ENCODE results near the gene INO80B. TPM values are rescaled to one million over a fixed set of nuclear protein-coding genes. Genes with fewer than 3 reads are reported as not detected.

INO80B gene
- total and polyA plus RNA-seq, 9 of the 15 experiments (the other 6 are each of a cell fraction or from before 2014, with no cell fraction given) = 0.41 to 22.6 (median 9.0) TPM

DNA sequence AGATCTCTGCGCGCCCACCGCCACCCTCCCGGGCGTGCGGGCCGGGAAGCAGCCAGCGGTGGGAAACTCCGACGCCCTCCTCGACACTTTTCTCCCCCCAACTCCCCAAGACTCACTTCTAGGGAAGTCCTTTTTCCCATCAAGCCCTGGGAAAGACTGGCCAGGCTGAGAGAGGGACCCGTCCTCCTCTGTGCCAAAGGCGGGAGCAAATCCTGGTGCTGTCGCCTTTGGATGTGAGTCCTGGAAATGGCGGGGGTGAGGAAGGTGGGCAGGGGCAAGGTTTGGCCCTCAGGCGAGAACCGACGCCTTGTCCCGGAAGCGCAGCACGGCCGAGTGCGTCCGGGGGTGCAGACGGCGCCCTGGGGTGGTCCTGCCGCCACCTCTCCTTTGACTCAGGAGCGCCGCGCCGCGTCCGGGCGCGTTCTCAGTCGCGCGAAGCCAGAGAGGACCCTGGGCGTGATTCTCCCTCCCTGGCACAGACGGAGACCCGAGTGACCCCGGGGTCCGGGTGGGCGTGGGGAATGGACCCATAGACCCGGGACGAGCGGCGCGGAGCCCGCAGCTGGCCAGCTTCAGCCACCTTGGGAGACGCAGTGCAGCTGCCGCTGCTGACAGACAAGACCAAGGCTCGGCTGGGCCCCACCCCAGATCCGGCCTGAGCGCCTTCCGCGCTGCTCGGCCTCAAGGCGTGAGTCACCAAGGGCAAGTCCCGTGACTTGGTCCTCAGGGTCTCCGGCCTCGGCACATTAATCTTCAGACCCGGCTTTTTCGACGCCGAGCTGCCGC is 48.0 kb downstream of the INO80B start (continued):
- no peak for TF ChIP-seq MBD2 (IDR thresholded peaks at IDR 0.05; ENCODE audit: borderline replicate concordance, low read depth)
- peak; percentile 82; the same call in 1 of the 2 replicates for TF ChIP-seq RBM34 (IDR thresholded peaks at IDR 0.05; ENCODE audit: borderline replicate concordance, insufficient read depth, low read length)
- peak; percentile 93 for TF ChIP-seq TOE1 (IDR thresholded peaks at IDR 0.05; ENCODE audit: borderline replicate concordance)
- no peak for TF ChIP-seq TOE1 (CRISPR knock-in tag; IDR thresholded peaks at IDR 0.05; ENCODE audit: borderline replicate concordance, low read depth)
- TF ChIP-seq, protein P1, sequence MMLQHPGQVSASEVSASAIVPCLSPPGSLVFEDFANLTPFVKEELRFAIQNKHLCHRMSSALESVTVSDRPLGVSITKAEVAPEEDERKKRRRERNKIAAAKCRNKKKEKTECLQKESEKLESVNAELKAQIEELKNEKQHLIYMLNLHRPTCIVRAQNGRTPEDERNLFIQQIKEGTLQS (IDR thresholded peaks at IDR 0.05) = peak; percentile 96
- TF ChIP-seq, protein P1 (CRISPR knock-in tag; conservative IDR thresholded peaks at IDR 0.05) = peak; percentile 90
- peak; percentile 60; the same call in 1 of the 2 replicates for TF ChIP-seq PML (IDR thresholded peaks at IDR 0.05; ENCODE audit: low read length)
- no peak for TF ChIP-seq TCFL5 (CRISPR knock-in tag; conservative IDR thresholded peaks at IDR 0.05)

All from K562 (cell line).